ENCODE measurements around the gene CLEC9A.
"Not testable (repeated sequence)": the region's sequence is repeated elsewhere in the genome, so short reads cannot be mapped to it uniquely, and the experiment has no call there.

CLEC9A gene

DNA sequence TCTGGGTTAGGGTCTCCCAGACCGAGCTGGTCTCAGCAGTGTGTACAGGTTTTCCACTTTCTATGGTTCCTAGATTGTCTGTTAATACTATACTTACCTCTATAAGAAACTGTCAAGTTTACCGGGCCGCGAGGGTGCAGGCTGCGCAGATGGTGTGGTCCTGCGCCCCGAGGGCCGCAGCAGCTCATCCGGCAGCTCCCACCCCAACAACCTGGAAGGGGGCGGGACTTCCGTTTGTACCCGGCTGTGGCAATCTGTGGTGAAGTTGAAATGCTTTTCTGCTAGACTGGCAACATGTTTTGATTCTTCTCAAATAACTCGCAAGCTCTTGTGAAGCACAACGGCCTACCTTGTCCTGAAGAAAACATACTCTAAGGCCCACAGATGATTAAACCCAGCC is at the start of gene CLEC9A:
CLEC9A (plus strand) TSS at position 237 of the 400 bp plus-strand sequence. CDS start 22,006 bp downstream, outside the sequence.
- no peak for DNase-seq (ENCODE audit: low spot score)

DNA sequence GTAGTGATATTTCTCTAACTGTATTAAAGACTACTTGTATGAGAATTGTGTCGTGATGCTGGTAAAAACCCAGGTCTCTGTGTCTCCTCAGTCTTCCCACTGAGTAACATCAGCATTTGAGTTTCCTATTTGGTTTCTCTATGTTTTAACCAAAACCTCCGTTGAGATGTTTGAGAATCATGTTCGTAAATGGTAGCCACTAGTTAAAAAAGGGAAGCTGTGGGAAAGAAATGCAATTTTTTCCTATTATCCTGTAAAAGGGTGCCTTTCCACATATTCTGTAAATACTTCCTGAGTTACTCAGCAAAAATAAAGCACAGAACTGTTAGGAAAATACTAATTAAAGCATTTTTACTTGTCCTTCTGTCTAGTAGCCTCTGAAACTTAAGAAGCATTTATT is 38.6 kb upstream of the CLEC9A start:
- no peak for DNase-seq (ENCODE audit: low spot score)

DNA sequence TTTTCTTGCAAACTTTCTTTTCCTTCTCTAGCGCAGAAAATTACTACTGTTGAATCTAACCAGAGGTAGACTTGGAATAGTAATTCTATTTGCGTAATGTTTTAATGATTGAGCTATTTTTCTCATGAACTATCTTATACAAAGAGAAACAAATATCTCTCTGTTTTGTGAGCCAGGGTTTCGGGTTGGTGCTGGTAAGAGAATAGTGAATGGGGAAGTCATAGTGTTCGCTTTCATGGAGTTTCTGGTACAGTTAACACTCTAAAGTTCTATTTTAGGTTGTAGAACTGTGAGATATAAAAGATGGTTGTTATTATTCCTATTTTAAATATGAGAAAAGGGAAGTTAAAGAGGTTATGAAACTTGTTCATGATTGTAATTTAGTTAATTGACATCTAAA is 38.2 kb upstream of the CLEC9A start:
- no peak for DNase-seq (ENCODE audit: low spot score)

DNA sequence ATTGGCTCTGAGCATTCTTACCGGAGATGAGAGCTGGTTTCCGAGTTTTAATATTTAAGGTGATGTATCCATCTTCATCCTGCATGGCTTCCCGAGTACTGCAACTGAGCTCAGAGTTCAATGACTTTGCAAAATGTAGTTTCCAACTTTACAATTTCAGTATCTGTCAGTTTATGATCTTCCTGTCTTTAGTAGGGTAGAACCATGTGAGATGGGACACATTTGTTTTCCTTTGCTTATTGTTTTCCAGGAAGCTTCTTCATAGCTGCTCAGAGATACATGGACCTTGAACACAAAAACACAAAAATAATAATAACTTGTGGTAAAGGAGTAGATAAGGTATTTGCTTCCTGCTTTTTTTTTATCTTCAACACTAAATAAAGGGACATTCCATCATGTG is 31.5 kb upstream of the CLEC9A start, which contains the start of gene CLEC1B:
CLEC1B (minus strand) TSS at position 106 of the 400 bp plus-strand sequence; CDS start at position 85, 21 bp downstream.
- DNase-seq (ENCODE audit: low spot score), result no peak

DNA sequence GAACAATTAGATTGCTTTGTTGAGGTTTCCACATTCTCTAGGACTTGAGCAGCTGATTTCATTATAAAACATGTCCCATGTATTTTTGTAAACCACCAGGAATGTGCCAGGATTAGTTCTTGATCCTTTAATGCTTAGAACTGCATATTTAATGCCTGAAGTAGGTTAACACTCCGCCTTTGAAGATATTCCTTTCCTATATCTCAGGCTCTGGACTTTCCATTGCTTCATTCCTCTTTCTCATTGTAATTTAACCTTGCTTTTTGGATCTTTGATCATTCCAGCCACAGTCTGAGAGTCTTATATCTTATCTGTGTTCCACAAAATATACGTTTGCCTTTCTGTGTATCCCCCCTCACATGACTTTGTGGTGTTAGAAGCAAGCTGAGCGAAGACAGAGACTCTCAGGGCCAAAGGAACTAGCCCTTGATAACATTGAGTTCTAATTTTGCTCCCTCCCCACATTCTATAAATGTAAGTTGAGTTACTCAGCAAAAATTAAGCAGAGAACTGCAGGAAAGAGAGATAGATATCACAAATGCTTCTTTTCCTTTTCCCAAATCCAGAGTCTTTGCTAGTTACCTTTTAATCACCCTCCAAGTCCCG is 29.2 kb upstream of the CLEC9A start:
- no peak for DNase-seq (ENCODE audit: low spot score)

DNA sequence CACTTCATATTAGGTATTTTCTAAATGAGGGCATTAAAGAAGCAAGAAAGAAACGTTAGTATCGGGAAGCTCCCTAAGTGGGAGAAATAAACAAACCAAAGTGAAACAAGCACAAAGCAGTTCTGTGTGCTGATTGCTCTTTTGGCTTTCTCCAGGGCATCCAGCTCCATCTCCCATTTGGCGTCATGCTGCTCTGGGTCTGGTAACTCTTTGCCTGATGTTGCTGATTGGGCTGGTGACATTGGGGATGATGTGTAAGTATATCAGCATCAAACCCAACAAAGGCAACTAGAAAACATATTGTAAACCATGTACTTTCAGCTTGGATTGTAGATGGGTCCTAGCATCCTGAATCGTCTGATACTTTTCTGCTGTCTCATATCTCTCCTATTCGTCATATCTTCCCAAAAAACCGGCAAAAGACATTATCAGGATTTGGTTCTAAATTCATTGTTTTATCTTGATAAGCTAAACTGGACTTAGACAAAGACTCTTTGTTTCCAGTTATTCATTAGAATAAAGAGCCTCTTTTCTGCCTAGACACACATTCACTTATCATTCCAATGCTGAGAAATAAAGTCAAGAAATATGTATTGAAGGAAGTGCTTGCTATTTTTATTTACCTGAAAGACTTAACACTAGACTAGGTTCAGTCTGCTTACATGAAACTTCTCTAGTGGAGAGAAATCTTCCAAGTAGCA is 17.7 kb upstream of the CLEC9A start:
- no peak for DNase-seq (ENCODE audit: low spot score)

DNA sequence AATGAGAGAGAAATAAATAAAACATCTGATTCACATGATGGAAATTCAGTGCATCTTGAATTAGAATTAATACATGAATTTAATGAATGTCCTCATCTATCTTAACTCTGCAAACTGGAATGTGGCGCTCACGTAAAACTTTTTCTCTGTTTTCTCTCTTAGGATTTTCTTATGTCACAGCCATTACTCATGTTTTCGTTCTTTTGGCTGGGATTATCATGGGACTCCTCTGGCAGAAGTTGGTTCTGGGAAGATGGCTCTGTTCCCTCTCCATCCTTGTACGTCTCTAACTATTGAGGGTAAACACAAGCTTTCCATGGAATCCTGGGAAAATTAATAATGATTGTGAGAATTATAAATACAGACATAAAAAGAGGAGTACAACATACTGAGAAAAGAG is 15.0 kb upstream of the CLEC9A start:
- DNase-seq (ENCODE audit: low spot score), result no peak

DNA sequence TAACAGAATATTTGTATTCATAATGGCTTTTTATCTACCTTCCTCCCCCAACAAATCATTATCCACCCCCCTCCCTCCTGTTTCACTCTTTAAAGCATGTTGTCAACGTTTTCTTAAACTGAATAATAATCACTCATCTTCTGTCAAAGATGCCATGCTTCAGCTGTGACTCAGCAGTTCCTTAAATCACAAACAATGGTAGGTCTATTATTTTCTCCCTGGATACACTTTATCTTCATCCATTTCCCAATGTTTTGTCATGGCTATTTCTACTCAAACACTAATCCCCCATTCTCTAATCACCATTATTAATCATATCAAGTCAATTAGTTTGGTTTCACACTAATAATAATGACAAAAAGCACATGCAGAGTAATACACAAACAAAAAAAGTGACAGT is 13.6 kb upstream of the CLEC9A start:
- no peak for DNase-seq (ENCODE audit: low spot score)

DNA sequence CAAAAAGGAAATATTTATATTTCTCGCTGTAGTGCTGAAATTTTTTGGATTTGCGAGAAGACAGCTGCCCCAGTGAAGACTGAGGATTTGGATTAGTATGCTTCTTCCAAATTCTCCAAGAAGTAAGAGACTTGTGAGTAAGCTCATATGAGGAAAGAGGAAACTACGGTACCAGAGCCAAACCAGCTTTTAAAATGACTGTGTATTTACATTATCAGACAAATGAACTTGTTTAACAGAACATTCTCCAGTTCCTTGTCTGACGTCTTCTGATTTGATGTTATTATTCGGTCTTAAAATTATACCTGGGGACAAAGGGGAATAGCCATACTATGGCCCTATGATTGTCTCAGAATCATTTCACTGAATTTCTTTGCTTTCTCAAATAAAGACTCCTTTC is 12.1 kb upstream of the CLEC9A start:
- no peak for DNase-seq (ENCODE audit: low spot score)

DNA sequence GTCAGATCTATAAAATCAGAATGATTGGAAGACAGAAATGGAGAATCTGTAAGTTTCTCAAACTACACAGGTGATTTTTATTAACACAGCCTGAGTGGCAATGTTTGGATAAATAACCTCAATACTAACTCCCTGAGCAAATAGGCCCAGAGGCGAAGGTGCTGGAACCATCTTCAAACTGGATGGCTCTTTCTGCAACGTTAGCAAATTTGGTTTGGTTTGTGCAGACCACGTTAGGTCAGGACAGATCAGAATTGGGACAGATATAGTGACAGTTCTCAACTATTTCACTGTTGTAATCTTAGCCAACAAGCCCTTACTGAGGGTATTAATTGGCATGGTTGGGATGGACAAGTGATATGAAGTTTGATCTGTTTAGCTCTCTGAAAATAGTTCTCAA is 9.1 kb upstream of the CLEC9A start:
- DNase-seq (ENCODE audit: low spot score), result no peak

DNA sequence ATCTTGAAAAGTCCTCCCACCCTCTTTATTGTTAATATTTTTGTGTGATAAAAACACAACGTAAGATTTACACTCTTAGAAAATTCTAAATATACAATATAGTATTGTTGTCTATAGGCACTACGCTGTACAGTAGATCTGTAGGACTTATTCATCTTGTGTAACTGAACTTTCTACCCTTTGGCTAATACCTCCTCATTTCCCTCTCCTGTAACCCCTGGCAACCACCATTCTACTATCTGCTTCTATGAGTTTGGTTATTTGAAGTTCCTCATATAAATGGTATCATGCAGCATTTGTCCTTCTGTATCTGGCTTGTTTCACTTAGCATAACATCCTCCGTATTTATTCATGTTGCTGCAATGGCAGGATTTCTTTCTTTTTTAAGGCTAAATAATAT is 5.2 kb upstream of the CLEC9A start:
- no peak for DNase-seq (ENCODE audit: low spot score)

DNA sequence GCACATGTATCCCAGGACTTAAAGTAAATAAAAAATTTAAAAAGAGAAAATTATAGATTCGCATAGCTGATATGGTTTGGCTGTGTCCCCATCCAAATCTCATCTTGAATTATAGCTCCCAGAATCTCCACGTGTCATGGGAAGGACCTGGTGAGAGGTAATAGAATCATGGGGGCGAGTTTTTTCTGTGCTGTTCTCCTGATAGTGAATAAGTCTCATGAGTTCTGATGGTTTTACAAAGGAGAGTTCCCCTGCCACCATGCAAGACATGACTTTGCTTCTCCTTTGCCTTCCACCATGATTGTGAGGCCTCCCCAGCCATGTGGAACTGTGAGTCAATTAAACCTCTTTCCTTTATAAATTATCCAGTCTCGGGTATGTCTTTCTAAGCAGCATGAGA is 3.8 kb upstream of the CLEC9A start:
- DNase-seq (ENCODE audit: low spot score), result not testable (repeated sequence)

DNA sequence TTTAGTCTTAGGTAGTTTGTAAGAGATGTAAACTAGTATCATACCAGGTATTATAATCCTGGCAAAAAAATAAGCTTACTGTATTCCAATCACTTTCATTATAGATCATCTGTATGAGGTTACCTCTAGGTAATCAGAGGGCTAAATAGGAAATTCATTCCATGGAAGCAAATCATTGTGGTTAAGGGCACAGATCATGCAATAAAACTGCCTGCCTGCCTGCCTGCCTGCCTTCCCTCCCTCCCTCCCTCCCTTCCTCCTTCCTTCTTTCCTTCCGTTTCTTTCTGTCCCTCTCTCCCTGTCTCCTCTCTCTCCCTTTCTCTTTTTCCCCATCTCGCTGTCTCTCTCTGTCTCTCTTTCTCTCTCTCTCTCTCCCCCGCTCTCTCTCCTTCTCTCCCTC is 3.2 kb upstream of the CLEC9A start:
- DNase-seq (ENCODE audit: low spot score), result no peak

DNA sequence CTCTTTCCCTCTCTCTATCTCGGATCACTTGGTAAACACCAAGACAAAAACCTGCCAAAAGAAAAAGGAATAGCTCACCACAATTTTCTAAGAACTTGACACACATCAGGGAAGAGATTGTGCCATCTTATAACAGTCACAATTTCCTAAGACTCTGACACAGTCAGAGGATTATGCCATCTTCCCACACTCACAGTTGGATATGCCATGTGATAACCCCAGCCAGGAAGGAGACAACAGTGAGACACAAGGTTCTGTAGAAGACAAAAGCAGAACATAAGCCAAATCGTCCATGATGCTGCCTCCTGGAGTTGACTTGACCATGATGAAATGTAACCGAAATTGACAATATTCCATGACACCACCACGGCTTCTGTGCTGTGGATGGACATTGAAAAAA is 2.8 kb upstream of the CLEC9A start:
- DNase-seq (ENCODE audit: low spot score), result no peak

DNA sequence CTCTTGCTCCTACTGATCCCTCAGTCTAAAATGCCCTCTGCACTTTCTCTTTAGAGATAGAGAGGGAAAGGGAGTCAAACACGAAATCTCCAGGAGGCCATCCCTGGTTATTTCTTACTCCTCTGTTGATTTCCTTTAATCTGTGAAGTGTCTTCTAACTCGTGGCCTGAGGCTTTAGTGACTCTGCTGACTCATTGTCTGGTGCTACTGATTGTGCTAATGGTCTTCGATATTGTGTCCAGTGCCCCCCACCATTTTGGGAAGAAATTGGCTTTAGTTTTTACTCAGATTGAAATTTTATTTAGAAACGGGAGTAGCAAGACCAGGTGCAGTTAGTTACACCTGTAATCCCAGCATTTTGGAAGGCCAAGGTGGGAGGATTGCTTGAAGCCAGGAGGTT is 839 bp downstream of the CLEC9A start:
- no peak for DNase-seq (ENCODE audit: low spot score)

DNA sequence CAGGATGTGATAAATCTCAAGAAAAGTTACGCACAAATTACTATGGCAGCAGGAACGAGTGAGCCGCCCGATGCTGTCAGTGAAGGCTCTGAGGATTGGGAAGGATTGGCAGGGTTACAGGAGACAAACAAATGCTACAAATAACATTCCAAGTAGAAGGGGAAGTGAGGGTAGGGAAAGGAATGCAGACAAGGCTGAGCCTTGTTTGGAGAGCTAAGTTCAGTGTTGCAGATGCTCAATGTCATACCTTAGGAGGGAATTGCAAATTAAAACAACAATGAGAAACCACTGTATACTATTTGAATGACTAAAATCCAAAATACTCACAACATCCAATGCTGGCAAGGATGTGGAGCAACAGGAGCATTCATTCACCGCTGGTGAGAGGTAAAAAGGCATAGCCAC is 1.3 kb downstream of the CLEC9A start:
- DNase-seq (ENCODE audit: low spot score), result no peak

DNA sequence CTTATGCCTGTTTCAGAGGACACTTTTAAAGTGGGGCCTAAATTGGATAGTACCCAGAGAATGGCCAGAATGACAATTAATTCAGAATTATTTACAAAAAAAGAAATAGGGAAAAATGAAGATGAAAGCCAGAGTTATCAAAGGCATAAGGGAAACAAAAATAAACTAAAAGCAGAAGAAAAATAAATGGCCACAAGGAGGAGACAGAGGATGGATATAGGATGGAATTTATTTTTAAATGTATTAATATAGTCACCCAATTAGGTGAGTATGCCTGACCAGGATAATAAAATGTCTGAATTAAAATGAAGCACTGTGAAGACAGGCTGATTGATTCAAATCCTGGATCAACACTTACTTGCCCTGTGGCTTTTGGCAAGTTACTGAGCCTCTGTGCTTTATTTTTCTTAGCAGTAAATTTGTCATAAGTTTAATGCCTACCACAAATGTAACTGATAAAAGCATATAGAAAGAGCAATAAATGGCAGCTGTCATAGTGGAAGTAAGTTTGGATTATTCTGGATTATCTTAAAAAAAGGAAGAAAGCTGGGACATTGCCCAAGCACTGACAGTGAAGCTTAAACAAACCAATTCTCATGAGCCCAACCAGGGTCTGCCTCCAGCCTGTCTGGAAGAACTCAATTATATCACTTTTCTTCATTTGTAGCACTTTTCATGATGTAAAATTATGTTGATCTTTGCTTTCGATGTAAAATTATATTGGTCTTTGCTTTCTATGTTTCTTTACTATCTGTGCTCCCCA is 3.5 kb downstream of the CLEC9A start:
- DNase-seq (ENCODE audit: low spot score), result no peak

DNA sequence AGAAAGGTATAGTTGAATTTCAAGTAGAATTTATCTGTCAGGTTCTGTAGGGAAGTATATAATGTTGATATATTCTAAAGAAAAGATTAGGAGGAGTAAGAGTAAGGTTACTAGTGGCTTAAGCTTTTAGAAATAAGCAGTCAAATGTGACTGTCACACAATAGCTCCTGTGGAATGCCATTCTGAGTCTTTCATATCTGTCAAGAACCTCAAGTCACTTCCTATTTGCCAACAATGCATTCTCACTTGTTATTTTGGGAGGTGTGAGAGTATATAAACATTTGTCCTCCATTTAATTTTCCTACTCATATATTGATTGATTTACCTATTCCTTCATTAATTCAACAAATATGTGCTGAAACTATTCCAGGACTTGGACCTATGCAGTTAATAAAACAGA is 11.7 kb downstream of the CLEC9A start:
- DNase-seq (ENCODE audit: low spot score), result no peak

DNA sequence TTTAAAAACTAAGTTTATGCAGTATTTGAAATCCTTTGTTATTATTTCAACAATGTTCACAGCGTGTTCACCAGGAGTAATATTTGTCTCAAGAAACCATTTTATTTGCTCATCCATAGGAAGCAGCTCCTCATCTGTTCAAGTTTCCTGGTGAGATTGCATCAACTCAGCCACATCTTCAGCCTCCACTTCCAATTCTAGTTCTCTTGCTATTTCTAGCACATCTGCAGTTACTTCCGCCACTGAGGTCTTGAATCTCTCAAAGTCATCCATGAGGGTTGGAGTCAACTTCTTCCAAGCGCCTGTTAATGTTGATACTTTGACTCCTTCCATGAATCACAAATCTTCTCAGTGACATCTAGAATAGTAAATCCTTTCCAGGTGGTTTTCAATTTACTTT is 18.0 kb downstream of the CLEC9A start:
- no peak for DNase-seq (ENCODE audit: low spot score)

DNA sequence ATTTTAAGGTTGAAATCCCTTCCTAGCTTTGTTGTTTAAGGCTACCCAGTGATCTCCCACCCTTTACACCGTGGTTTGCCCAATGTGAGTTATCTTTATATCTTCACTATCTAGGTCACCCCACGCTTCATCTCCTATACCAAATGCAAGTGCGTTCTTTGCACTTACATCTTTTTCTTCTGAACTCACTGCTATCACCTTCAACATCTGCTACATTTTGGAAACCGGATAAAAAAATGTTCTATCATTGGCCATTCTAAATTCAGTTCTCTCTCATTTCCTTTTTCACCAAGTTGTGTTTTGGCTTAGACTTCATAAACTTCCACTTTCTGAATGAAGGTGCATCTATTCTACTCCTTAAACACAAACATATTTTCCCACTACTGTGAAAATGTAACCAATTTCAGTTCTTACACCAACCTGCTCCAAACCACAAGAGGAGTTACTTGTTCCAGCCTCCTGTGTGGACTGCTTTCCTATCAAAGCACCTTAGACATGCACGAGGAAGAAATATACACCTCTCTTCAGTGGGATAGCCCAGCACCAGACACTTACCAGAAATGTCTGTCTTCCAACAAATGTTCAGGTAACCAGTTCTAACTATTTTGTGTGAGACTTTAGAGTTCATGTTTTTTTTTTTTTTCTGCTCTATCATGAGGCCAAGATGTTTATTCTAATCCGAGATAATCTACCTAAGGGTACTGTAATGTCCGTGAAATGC is 21.9 kb downstream of the CLEC9A start:
- DNase-seq (ENCODE audit: low spot score), result no peak

DNA sequence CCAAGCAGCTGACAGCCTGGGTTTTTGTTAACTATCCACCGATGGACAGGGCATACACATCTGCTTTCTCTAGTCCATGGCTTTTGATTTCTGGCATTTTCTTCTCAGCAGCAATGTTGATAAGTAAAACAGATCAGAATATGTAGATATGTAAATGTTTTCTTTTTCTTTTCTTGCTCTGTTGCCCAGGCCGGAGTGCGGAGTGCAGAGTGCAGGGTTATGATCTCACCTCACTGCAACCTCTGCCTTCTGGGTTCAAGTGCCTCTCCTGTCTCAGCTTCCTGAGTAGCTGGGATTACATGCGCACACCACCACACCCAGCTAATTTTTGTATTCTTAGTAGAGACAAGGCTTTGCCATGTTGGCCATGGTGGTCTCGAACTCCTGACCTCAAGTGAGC is 27.9 kb downstream of the CLEC9A start:
- no peak for DNase-seq (ENCODE audit: low spot score)

DNA sequence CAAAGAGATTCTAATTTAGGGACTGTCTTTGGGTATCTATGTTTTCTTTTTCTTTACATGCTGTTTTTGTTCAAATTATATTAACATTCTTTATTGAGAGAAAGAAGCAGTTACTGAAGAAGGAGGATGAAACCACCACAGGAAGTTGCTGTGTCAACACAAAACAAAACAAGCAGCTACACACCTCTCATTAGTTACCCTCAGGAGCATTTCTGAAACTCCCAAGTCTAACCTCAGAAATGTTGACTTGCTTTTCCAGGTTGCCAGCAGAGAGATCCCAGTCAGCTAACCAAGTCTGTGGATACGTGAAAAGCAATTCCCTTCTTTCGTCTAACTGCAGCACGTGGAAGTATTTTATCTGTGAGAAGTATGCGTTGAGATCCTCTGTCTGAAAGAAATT is 34.8 kb downstream of the CLEC9A start:
- no peak for DNase-seq (ENCODE audit: low spot score)

DNA sequence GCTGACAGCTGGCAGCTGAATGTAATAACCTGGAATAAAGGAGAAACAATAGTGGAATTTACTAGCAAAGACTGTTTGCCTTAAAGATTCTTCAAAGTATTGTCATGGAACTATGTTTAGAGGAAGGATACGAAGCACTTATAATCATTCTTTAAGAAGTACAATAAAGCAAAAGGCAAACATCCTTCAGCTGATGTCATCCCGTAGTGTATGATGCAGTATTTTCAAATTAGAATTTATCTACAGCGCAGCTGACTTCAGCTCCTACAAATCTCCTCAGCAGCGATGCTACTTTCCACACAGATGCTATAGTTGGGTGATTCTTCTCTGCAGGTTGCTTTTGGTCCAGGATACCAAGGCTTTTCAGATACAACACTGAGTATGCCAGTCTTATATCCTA is 36.8 kb downstream of the CLEC9A start:
- no peak for DNase-seq (ENCODE audit: low spot score)

Measured in CD4-positive, alpha-beta T cell treated with Interleukin-2 at 100 ng/mL for 4 hours (primary cell).